ENCODE measurements around the gene ZNF442. TPM values are rescaled to one million over a fixed set of nuclear protein-coding genes. Genes with fewer than 3 reads are reported as not detected.
A peak's percentile ranks its signal among the peaks of the same experiment; 100 is the strongest.

The ZNF442 gene
- total and polyA plus RNA-seq, 10 of the 15 experiments (the other 5 are each of a cell fraction or from before 2014, with no cell fraction given) = 0.05 to 0.64 (median 0.23) TPM; not detected in 1

DNA sequence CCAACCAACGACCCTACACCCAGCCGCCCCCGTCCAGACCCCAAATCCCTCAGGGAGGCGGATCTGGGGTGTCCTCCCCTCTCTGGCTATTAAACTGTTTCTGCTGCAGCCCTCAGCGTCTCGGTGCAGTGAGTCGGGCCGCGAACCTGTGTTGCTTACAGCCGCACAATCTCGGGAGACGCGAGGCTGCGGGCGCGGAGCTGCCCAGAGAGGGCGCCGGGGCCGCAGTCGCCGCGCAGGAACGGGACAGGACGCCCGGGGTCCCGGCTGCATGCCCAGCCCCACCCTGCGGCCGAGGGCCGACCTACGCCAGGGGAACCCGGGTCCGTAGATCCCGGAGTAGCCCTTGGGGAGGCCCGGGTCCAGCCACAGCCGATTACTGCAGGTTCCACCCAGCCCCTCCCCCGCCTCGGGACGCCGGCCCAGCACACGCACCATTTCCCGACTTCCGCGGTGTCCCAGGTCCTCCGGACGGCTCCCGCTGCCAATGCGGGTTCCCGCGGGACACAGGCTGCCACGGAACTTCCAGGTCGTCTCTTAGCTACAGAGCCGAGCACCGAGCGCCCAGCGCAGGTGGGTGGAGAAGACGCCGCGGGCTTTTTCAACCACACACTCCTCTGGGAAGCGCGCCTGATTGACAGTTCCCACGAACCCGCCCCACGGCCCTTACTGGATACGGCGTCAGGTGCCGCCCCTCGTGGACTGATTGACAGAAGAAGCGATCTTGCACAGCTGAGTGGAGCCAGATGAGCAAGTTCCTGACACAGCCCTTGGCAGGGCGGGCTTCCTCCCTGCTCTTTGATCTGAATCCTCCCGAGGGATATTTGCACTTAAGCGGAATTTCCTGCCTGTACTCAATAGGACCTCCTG, 35.4 kb upstream of the ZNF442 start, which contains the start of gene ZNF799 (continued):
- no peak for TF ChIP-seq SREBF1 (IDR thresholded peaks at IDR 0.05; ENCODE audit: low read length)
- no peak for TF ChIP-seq ZNF207 (IDR thresholded peaks at IDR 0.05; ENCODE audit: borderline replicate concordance)
- peak; percentile 49; the same call in 1 of the 2 replicates for TF ChIP-seq BACH1 (IDR thresholded peaks at IDR 0.05; ENCODE audit: borderline replicate concordance)
- TF ChIP-seq, protein P1, sequence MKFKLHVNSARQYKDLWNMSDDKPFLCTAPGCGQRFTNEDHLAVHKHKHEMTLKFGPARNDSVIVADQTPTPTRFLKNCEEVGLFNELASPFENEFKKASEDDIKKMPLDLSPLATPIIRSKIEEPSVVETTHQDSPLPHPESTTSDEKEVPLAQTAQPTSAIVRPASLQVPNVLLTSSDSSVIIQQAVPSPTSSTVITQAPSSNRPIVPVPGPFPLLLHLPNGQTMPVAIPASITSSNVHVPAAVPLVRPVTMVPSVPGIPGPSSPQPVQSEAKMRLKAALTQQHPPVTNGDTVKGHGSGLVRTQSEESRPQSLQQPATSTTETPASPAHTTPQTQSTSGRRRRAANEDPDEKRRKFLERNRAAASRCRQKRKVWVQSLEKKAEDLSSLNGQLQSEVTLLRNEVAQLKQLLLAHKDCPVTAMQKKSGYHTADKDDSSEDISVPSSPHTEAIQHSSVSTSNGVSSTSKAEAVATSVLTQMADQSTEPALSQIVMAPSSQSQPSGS (IDR thresholded peaks at IDR 0.05; ENCODE audit: low read length) = no peak
- peak; percentile 14; the same call in 1 of the 2 replicates for TF ChIP-seq NR2F1 (conservative IDR thresholded peaks at IDR 0.05)
- TF ChIP-seq SMAD5 (IDR thresholded peaks at IDR 0.05; ENCODE audit: low read depth) = no peak
- peak; percentile 62 for TF ChIP-seq CHD2 (IDR thresholded peaks at IDR 0.05; ENCODE audit: borderline replicate concordance, low read depth, low read length)
- TF ChIP-seq, protein P2, sequence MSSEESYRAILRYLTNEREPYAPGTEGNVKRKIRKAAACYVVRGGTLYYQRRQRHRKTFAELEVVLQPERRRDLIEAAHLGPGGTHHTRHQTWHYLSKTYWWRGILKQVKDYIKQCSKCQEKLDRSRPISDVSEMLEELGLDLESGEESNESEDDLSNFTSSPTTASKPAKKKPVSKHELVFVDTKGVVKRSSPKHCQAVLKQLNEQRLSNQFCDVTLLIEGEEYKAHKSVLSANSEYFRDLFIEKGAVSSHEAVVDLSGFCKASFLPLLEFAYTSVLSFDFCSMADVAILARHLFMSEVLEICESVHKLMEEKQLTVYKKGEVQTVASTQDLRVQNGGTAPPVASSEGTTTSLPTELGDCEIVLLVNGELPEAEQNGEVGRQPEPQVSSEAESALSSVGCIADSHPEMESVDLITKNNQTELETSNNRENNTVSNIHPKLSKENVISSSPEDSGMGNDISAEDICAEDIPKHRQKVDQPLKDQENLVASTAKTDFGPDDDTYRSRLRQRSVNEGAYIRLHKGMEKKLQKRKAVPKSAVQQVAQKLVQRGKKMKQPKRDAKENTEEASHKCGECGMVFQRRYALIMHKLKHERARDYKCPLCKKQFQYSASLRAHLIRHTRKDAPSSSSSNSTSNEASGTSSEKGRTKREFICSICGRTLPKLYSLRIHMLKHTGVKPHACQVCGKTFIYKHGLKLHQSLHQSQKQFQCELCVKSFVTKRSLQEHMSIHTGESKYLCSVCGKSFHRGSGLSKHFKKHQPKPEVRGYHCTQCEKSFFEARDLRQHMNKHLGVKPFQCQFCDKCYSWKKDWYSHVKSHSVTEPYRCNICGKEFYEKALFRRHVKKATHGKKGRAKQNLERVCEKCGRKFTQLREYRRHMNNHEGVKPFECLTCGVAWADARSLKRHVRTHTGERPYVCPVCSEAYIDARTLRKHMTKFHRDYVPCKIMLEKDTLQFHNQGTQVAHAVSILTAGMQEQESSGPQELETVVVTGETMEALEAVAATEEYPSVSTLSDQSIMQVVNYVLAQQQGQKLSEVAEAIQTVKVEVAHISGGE (CRISPR knock-in tag; IDR thresholded peaks at IDR 0.05) = no peak
- no peak for TF ChIP-seq SREBF2 (IDR thresholded peaks at IDR 0.05; ENCODE audit: low read length)
- no peak for TF ChIP-seq NR2C2 (IDR thresholded peaks at IDR 0.05; ENCODE audit: borderline replicate concordance, control insufficient read depth, insufficient read length, low read depth)
- TF ChIP-seq ASH2L (IDR thresholded peaks at IDR 0.05; ENCODE audit: borderline replicate concordance, low read depth) = no peak
- TF ChIP-seq ZNF274 (IDR thresholded peaks at IDR 0.05; ENCODE audit: insufficient read depth, insufficient read length) = no peak
- TF ChIP-seq IRF4 (IDR thresholded peaks at IDR 0.05; ENCODE audit: low read depth, low read length) = no peak
- TF ChIP-seq CREB1 (IDR thresholded peaks at IDR 0.05; ENCODE audit: low read depth) = peak; percentile 42; the same call in 1 of the 2 replicates
- TF ChIP-seq TCF12 (IDR thresholded peaks at IDR 0.05; ENCODE audit: low read depth, low read length) = peak; percentile 24; the same call in 1 of the 2 replicates
- TF ChIP-seq MYC (IDR thresholded peaks at IDR 0.05; ENCODE audit: insufficient read depth, insufficient read length, insufficient replicate concordance, low read length, severe bottlenecking) = no peak
- peak; percentile 52; the same call in 1 of the 2 replicates for TF ChIP-seq MXI1 (IDR thresholded peaks at IDR 0.05; ENCODE audit: low read depth, low read length)
- TF ChIP-seq, protein P3, sequence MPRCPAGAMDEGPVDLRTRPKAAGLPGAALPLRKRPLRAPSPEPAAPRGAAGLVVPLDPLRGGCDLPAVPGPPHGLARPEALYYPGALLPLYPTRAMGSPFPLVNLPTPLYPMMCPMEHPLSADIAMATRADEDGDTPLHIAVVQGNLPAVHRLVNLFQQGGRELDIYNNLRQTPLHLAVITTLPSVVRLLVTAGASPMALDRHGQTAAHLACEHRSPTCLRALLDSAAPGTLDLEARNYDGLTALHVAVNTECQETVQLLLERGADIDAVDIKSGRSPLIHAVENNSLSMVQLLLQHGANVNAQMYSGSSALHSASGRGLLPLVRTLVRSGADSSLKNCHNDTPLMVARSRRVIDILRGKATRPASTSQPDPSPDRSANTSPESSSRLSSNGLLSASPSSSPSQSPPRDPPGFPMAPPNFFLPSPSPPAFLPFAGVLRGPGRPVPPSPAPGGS (IDR thresholded peaks at IDR 0.05; ENCODE audit: borderline replicate concordance, insufficient read depth, low read depth, low read length, poor library complexity, severe bottlenecking) = no peak
- TF ChIP-seq CBX5 (IDR thresholded peaks at IDR 0.05; ENCODE audit: low read depth) = peak; percentile 77; the same call in 1 of the 2 replicates
- 0 out of 4 replicates have a peak, but pooled peaks of 1 of the 2 experiments have one; percentile 2 for TF ChIP-seq SRF (IDR thresholded peaks at IDR 0.05; ENCODE audit: low read depth in 2 of 2, low read length in 2 of 2)
- no peak for TF ChIP-seq RAD21 (IDR thresholded peaks at IDR 0.05; ENCODE audit: insufficient read depth, low read depth, low read length)
- TF ChIP-seq RBBP5 (conservative IDR thresholded peaks at IDR 0.05) = no peak
- TF ChIP-seq GABPA (IDR thresholded peaks at IDR 0.05; ENCODE audit: low read depth) = 0 out of 2 replicates have a peak, but pooled peaks have one; percentile 8
- no peak for TF ChIP-seq BRCA1 (IDR thresholded peaks at IDR 0.05; ENCODE audit: low read depth, low read length)
- TF ChIP-seq PAX5 (IDR thresholded peaks at IDR 0.05; ENCODE audit: borderline replicate concordance, low read depth, low read length) = peak; percentile 18; the same call in 1 of the 2 replicates

All from GM12878 (cell line).